ELF-1 (cell line): Measurements from ENCODE around the gene UBL3.

ENCODE experiments used
- DNase-seq: peaks from one replicate; pipeline ENCODE4 v3.0.0-alpha.2; 2016; ENCODE audit warnings: low read depth, low spot score

UBL3 gene

DNA sequence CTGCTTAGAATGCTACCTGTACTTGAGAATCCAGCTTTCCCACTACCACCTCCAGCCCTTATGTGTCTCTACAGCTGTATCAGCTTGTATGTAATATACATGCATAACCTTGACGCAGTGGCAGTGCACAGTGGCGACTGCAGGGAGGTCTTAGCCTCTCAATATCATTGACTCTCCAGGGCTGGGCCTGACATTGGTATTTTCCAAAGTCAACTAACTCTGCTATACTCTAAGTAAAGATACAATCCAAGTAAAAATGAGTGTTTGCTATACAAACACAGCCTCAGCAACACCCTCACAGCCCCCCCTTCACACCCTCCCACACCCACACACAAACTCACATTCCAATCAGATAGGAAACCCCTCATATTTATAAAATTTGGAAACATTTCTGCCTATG, 6.7 kb upstream of the UBL3 start:
- DNase-seq, result no peak

DNA sequence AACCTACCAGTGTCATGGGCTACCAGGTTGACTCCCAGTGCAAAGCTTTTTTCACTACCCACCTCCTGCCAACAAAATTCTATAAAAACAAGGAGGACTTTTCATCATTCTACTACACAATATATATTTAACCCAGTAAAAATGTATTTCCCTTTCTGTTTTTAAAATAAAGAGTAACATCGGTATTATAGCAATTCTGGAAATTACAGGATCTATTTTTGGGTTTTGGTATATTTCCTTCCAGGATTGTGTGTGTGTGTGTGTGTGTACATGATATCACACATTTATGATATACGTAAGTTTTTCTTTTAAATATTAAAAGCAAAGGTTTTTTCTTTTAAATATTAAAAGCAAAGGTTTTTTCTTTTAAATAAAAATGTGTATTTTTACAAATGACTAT, 6.0 kb upstream of the UBL3 start:
- no peak for DNase-seq

DNA sequence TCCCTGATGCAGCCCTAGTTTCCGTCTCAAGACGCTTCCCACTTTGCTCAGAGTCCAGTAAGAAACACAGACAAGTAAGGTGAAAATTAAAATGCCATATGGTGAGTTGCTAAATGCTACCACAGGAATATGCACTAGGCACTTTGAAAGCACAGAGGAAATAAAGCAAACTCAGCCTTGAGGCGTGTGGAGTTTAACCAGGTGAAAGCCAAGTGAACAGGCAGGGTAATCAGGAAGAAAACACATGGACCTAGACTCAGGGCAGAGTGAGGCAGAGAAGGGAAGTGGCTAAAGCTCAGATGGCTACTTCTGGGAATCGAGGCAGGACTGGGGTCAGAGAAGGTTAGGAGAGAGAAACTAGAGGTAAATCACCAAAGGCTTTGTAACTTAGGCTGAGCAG, 5.4 kb upstream of the UBL3 start:
- no peak for DNase-seq

DNA sequence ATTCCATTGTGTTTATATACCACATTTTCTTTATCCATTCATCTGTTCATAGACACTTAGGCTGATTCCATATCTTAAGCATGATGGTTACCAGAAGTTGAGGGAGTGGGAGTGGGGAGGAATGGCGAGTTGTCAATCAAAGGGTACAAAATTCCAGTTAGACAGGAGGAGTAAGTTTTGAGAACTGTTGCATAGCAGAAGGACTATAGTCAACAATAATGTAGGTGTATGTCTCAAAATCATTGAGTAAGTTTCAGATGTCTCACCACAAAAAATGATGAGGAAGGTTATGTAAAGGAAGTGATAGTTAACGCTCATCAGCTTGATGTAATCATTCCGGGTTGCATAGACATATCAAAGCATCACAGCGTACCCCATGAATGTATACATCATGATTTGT, 4.6 kb upstream of the UBL3 start:
- DNase-seq, result no peak

DNA sequence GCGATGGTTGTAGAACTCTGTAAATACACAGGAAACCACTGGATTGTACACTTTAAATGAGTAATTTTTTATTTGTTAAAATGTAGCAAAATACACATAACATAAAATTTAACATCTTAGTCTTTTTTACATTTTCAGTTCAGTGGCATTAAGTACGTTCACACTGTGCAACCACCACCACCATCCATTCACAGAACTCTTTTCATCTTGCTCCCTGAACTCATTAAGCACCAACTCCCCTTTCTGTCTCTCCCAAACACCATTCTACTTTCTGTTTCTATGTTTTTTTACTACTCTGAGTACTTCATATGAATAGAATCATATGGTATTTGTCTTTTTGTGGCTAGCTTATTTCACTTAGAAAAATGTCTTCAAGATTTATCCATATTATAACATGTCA, 2.7 kb upstream of the UBL3 start:
- no peak for DNase-seq

DNA sequence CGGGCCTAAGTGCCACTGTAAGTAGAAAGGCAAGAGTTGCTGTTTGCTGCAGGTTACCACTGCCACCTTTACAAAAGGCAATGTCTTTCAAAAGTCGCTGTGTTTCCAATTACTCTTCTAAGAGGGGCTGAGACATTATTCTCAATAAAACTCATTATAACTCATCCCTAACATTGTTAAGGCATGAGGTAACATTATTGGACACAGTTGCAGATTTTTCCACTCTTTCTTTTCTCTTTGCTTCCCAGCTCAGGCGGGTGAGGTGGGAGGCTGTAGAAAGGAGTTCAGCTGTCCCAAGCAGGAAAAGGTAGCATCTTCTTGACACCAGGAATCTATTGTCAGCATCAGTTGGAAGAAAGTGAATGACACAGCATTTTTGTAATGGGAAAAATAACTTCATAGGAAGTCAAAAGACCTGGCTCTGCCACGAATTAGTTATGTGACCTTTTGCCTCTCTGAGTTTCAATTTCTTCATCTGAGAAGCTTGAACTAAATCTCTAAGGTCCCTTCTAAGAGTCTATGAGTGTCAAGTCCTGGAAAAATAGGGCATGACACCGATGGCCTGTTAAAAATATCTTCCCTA, 2.1 kb upstream of the UBL3 start:
- DNase-seq, result no peak

DNA sequence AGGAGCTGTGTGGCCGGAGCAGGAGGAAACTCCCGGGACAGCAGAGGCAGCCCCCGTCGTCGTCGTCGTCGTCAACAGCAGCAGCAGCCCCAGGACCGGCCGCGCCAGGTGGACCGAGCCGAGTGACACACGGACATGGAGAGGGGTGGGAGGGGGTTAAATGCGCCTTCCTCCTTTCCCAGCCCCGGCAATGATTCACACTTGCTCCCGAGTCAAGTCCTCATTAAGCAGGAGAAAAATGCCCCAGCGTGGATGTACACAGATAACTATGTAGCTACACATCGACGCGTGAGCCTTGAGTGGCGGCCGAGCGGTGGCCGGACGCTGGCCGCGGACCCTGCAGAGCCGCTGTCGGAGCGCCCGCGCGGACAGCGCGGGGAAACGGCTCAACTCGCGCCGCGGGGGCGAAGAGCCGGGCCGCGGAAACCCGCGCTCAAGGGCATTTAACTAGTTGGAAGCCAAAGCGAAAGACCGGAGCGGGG, 645 bp downstream of the UBL3 start:
- DNase-seq, result peak; percentile 71

DNA sequence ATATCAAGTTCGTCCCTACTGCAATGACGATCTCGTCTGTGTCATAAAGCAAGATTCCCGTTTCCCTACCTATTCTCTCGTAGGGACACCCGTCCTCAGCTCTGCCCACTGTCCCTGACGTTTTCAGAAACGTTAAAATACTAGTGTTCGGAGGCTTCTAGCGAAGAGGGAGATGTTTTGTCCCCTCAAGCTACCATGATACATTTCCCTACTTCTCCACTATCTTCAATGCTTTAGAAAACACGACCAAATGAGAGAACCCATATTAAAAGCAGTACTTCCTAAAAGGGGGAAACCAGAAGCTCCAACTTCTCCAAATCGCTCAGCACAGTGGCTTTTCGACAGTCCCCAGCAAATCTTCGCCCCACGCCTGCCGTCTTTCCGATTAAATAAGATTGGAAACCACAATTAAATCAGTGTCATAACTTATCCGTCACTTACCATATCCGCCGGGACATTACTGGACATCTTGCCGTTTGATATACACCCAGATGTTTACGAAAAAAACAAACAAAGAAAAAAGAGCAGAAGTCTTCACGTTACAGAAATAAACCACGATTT, 1.3 kb downstream of the UBL3 start:
- peak; percentile 30 for DNase-seq

DNA sequence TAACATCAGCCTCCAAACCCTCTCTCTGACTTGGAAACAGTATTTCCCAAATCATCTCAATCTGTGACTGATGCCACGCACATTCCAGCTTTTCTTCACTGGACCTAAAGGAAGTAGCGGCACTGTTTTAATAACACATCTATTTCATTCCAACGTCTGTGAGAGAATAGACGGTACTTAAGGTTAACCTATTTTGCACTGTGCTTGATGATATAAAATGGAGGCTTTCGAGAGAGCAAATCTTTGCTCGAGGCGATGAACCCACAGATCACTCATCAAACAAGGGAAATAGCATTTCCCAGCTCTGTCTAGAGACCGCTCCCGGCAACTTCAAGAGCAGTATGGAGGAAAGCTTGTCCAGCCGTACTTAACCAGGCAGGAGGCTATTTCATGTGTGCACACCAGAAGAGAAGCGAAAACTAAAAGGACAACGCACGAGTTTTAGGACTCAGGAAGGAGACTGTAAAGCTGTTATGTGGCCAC, 2.9 kb downstream of the UBL3 start:
- peak; percentile 56 for DNase-seq

DNA sequence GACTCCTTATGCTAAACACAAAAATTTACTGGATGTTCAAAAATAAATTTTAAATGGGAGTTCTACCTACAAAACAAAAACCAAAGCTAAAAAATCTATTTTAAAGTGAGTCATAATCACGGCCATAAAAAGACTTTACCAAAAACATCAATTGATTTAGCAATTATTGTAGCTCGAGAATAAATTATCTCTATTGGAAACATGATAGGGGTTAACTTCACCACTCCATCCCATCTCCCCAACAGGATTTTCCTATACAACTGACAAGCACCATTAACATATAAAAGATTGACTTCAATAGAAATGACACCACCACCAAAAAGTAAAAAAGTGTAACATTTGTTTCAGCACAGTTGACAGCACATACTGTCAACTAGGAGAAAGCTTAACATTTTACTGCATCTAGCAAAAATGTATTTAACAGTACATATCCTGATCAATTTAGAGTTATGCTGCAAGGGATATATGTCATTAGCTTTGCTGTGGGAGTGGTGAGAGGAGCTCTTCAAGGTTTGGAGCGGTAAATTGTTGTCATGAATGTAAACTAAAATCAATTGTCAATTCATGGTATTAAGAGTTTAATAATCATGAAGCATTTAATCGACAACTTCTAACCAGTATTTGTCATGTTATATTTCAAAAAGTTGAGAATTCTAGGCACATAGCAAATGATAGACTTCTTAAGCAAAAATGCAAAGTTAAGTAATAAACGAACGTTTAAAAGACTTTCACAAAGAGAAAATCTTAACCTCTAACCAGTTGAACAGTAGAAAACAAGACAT, 3.8 kb downstream of the UBL3 start:
- no peak for DNase-seq

DNA sequence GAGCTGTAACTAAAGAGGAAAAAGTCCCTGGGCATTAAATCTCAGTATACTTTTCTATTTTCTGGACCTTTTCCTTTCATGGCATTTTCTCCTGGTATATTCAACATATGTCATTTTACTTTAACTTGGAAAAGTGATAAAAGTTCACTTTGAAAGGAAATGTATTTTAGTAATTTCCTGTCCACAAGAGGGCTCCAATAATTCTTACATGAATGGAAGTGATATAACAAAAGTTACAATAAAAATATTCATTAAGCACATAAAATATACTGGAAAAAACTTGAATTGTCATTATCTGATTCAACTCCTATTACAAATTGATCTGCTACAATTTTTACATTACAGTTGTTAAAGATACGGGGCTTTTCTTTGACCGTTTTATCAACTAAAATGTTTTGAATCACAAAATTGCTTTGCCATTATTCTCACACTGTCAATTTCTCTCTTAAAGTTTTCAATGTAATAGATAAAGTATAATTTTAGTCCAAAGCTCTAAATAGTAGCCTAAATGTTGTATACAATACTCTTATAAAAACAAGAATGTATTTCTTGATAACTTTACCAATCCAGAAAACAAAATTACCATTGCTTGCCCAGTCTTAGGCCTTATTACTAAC, 4.9 kb downstream of the UBL3 start:
- no peak for DNase-seq

DNA sequence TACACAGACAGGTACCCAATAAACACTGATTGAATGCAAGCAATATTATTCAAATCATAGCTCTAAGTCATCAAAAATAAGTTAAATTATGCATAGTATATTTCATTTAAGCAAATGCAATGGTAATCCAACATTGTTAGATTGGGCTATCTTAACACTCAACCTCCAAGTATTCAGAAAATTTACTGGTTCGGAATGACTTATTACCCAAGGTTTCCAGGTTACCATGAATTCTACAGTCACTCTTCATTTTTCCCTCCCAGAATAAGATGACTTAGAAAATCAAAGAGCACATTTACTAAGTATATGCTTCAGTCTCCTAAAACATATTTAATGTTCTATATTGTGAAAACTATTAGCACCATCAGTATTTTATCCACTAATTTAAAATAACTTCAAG, 6.0 kb downstream of the UBL3 start:
- DNase-seq, result no peak

DNA sequence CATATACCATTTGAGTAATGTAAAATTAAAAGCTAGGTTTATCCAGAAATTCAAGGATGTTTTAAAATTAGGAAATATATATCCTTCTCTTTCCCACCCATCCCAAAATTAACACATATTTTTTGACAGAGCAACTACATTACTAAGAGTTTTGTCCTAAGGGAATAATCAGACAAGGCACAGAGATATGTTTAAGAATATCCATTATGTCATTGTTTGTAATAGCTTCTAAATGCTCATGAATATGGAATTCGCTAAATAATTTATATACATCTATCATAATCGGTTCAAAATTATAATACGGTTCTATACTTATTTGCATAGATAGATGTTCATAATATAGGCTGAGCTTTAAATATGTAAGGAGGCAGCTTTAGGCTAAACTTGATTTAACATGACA, 9.8 kb downstream of the UBL3 start:
- no peak for DNase-seq

DNA sequence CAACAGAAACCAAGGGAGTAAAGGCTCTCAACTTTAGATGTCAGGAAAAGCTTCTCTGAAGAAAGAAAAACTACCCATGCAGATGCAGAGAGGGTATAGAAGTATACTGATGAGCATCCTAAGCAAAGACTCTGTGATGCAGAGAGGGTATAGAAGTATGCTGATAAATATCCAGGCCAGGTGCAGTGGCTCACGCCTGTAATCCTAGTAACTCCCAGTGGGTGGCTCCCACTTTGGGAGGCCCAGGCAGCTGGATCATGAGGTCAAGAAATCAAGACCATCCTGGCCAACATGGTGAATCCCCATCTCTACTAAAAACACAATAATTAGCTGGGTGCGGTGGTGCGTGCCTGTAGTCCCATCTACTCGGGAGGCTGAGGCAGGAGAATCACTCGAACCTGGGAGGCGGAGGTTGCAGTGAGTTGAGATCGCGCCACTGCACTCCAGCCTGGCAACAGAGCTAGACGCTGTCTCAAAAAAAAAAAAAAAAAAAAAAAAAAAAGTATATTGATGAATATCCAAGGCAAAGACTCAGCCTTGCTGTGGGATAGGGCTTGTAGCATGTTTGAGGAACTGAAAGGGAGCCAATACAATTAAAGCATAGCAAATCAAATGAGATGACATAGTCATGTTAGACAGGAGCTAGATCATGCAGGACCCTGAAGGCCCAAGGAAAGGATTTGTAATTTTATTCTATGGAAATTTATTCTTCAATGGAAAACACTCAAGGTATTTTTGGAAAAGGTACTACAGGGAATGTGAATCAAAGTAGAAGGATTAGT, 14.9 kb downstream of the UBL3 start:
- DNase-seq, result no peak

DNA sequence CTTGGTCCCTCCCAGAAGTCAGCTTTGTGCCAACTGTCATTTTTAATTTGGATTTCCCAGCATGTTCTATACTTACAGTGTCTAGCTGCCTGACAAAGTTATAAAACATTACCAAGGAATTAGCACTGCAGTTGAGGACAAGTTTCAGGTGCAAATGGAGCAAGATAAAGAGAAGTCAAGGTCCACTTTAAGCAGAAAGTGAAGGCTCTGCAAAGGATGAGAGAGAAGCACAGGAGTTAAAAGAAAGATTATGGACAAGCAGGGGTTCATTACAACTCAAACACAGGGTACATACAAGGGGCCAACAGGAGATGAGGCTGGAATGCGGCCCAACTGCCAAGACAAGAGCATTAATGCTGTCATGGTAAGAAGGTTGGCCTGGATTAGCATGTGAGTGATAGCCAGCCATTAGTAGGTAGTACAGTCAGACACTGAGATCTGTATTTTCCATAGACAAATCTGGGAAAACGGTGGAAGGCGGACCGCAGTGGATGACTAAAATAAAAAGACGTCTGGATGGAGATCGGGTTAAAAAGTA, 17.6 kb downstream of the UBL3 start:
- no peak for DNase-seq

DNA sequence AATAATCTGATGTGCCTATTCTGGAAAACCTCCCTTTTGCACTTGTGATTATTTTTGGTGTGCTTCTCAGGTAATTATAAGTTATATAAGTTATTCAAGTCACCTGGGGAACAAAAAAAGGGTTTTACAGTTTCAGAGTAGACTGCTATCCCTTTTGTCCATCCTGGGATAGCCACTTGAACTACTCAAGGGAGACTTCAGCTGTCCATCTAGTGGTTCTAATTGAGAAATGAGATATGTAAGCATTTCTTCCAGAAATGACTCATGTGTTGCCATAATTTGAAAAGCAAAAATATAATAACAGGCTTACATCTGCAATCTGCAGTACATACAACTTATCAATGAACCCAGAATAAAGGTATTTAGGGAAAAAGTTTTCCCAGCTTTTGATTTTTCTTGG, 20.4 kb downstream of the UBL3 start:
- DNase-seq, result no peak

DNA sequence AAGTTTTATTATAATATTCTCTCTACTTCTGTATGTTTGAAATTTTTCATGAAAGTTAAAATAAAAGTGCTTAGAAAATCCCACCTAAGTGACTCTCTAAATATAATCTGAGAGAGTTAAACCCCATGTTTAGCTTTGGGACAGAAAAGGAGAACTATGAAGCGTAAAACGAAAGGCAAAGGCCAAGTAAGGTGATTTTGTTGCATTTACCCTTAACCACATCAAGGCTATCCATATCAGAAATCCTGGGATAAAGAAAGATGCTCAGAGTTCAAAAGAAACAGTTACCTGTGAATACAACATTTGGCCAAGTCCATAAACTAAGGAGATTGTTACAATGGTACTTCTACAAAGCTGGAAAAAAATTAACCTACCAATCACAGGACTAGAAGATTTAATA, 31.3 kb downstream of the UBL3 start:
- no peak for DNase-seq

DNA sequence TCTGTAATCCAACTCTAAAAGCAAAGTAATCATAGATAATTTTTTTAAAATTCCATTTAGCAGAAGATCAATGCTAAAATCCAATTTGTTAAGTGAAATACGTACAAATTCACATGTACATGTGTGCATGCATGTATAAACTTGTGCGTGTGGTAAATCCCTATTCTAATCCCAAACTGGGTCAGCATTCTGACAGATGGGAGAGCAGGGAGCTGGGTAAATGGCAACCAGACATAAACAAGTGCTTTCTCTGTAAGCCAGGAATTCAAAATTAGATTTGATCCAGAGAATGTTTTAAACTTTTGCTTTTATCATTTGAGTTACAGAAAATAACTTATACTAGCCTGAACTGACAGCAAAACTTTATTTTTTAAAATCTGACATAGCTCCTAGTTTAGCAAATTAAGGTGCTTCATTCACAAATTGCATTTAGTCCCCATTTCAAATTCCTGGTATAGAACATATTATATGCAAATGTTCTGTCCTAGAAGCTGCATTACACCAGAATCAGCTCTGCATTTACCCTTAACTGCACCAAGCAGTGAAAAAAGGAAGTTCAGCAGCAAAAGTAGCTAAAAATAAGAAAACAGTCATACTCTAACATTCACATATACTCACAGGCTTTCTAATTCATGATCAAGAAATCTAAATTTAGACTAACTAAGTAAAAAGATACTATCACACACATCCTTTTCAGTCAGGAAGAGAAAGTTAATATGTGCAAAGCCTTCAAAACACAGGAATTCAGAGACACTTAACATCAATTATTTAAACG, 32.6 kb downstream of the UBL3 start:
- DNase-seq, result no peak

DNA sequence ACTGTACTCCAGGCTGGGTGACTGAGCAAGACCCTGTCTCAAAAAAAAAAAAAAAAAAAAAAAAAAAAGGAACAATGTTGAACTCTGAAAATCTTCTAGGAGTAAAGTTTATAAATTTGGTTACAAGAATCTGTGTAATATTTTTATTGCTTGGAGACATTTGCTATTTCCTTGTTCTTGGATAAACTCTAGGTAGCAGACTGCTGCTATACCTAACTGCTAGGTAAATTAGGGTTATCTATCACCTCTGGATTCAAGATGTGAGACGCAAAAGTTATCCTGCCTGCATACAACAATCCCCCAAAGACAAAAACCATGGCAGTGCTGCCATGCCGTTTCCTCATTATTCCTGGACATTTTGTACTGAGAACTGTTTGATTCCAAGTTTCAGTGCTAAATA, 33.7 kb downstream of the UBL3 start:
- DNase-seq, result no peak

DNA sequence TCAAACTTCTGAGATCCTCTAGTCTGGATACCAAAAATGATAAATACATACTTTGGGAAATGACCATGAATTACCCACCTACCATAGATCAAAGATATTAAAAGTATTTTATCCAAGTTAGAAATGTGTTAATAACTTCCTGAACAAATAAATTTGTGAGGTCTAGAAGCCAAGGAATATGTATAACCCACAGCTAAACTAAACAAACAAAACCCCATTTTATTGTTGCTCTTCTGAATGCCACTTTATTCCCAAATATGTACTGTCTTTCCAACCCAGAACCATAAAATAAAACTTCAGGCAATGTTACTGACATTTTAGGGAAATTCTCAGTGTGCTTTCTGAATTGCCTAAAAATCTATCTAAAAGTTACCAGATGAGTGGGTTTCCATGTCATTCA, 35.1 kb downstream of the UBL3 start:
- no peak for DNase-seq

DNA sequence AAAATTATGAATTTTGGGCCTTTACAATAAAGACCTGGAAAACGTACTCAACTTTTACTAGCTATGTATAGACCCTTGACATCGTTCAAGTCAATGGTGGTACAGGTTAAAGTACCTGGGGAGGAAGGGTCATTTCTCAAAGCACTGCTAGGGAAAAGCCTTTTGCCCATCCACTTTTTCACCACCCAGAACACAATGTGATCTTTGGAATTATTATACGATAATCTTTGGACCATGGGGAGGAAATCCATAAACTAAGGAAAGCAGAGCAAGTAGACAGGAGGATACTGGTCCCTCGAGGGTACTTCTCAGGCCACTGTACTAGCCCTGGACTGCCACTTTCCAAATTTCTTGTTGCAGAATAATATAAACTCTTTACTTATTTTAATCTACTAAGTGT, 39.5 kb downstream of the UBL3 start:
- no peak for DNase-seq
